Liver (tissue), 3 donors: ENCODE data around the gene SLC25A48.
A peak's percentile ranks its signal among the peaks of the same experiment; 100 is the strongest.

Source experiments
- ATF3 ChIP-seq: IDR thresholded peaks from 2 replicates; pipeline ENCODE4 v1.6.1; 2016; ENCODE audit warnings: antibody characterized with exemption
- CTCF ChIP-seq: fragments of 150-350 bp; IDR thresholded peaks from 2 replicates; pipeline ENCODE4 v1.5.1; 2017; ENCODE audit warnings: improper control_type of control experiment, low read depth, low read length; ENCODE audit not compliant: missing input control
- HNF4A ChIP-seq, 2 donors: conservative IDR thresholded peaks; 2 replicates each; pipeline ENCODE4 v1.6.1; 2016; ENCODE audit warnings: antibody characterized with exemption in 2 of 2, mild to moderate bottlenecking in 2 of 2
- HNF4G ChIP-seq: IDR thresholded peaks from 2 replicates; pipeline ENCODE4 v1.6.1; 2016; ENCODE audit warnings: antibody characterized with exemption
- JUND ChIP-seq, 2 donors: IDR thresholded peaks; 2 replicates each; pipeline ENCODE4 v1.6.1; 2016; ENCODE audit warnings: antibody characterized with exemption in 2 of 2
- RAD21 ChIP-seq, 2 donors: IDR thresholded peaks; 2 replicates each; pipeline ENCODE4 v1.6.1; 2016; ENCODE audit warnings: antibody characterized with exemption in 2 of 2, mild to moderate bottlenecking in 2 of 2
- SP1 ChIP-seq: IDR thresholded peaks from 2 replicates; pipeline ENCODE4 v1.6.1; 2018; ENCODE audit warnings: antibody characterized with exemption, mild to moderate bottlenecking
- YY1 ChIP-seq: IDR thresholded peaks from 2 replicates; pipeline ENCODE4 v1.6.1; 2016; ENCODE audit warnings: antibody characterized with exemption, mild to moderate bottlenecking
- TF ChIP-seq, protein P1 (sequence below): IDR thresholded peaks from 2 replicates; pipeline ENCODE4 v1.6.1; 2016; ENCODE audit warnings: antibody characterized with exemption
- TF ChIP-seq, protein P2 (sequence below): IDR thresholded peaks from 2 replicates; pipeline ENCODE4 v1.6.1; 2016; ENCODE audit warnings: antibody characterized with exemption, mild to moderate bottlenecking
- donor health status: healthy.
- donor health status: healthy.

DNA sequence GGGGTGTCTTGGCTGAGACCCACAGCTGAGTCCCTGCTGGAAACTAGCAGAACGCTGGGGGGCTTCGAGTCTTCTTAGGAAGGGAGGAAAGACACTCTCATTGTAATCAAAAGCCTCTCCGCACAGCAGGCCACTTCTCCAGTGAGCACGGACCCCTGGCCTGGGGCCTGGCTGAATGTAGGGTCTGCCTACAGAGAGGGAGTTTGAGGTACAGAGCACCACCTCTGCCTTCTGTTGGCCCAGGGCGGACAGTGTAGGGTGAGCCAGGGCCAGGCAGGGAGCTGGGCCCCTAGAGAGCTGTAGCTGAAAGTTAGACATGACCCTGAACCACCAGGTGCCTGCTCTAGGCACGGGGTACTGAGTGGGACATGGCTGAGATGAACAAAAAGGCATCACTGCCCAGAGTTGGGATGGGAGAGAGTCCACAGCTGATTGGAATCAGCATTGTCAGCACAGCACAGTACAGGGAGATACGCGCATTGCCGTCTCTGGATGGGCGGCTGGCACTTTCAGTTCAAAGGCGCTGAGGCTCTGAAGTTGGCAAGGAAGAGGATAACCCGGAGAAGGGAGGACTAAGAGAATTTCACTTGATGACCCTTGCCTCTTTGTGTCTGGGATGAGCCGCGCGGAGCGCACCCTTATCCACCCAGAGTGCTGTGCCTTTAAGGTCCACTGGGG is 363 bp upstream of the SLC25A48 start:
- peak; percentile 66 for TF ChIP-seq CTCF
- no peak for TF ChIP-seq ATF3
- TF ChIP-seq YY1: no peak
- TF ChIP-seq HNF4G: no peak
- TF ChIP-seq JUND (IDR thresholded peaks at IDR 0.05): no peak
- TF ChIP-seq, protein P1, sequence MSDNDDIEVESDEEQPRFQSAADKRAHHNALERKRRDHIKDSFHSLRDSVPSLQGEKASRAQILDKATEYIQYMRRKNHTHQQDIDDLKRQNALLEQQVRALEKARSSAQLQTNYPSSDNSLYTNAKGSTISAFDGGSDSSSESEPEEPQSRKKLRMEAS: no peak
- TF ChIP-seq, protein P2, sequence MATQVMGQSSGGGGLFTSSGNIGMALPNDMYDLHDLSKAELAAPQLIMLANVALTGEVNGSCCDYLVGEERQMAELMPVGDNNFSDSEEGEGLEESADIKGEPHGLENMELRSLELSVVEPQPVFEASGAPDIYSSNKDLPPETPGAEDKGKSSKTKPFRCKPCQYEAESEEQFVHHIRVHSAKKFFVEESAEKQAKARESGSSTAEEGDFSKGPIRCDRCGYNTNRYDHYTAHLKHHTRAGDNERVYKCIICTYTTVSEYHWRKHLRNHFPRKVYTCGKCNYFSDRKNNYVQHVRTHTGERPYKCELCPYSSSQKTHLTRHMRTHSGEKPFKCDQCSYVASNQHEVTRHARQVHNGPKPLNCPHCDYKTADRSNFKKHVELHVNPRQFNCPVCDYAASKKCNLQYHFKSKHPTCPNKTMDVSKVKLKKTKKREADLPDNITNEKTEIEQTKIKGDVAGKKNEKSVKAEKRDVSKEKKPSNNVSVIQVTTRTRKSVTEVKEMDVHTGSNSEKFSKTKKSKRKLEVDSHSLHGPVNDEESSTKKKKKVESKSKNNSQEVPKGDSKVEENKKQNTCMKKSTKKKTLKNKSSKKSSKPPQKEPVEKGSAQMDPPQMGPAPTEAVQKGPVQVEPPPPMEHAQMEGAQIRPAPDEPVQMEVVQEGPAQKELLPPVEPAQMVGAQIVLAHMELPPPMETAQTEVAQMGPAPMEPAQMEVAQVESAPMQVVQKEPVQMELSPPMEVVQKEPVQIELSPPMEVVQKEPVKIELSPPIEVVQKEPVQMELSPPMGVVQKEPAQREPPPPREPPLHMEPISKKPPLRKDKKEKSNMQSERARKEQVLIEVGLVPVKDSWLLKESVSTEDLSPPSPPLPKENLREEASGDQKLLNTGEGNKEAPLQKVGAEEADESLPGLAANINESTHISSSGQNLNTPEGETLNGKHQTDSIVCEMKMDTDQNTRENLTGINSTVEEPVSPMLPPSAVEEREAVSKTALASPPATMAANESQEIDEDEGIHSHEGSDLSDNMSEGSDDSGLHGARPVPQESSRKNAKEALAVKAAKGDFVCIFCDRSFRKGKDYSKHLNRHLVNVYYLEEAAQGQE: no peak
- TF ChIP-seq HNF4A (conservative IDR thresholded peaks at IDR 0.05): peak in 1 of 2 donors; percentile 5
- no peak for TF ChIP-seq SP1
- peak in 1 of 2 donors; percentile 8 for TF ChIP-seq RAD21 (IDR thresholded peaks at IDR 0.05)
